SK-N-SH treated with all-trans-retinoic acid at 6 μM for 48 hours (cell line): ENCODE data around the gene PSPN.

ENCODE experiments used
- ATAC-seq: fragments of 200-7000 bp; cut with Tn5 transposase; 3 replicates; pipeline ENCODE4 v1.9.1; 2020; ENCODE audit warnings: mild to moderate bottlenecking, moderate library complexity
- ARNTL ChIP-seq: fragments of 450-650 bp; formaldehyde crosslinking; IDR thresholded peaks from 2 replicates; pipeline ENCODE4 v1.5.0; 2020; ENCODE audit warnings: low read depth, mild to moderate bottlenecking, moderate library complexity, borderline replicate concordance
- BACH2 ChIP-seq: fragments of 250-450 bp; sonication (Bioruptor Pico); IDR thresholded peaks from 2 replicates; pipeline ENCODE4 v1.9.0; 2021; ENCODE audit warnings: mild to moderate bottlenecking, borderline replicate concordance
- CSDC2 ChIP-seq: fragments of 250-450 bp; sonication (Bioruptor Pico); IDR thresholded peaks from 2 replicates; pipeline ENCODE4 v1.5.0; 2020; ENCODE audit warnings: mild to moderate bottlenecking, moderate library complexity
- ESRRG ChIP-seq: fragments of 250-450 bp; sonication (Bioruptor Pico); IDR thresholded peaks from 2 replicates; pipeline ENCODE4 v1.6.1; 2021; ENCODE audit warnings: mild to moderate bottlenecking
- GLIS3 ChIP-seq: fragments of 250-450 bp; sonication (Bioruptor Pico); IDR thresholded peaks from 2 replicates; pipeline ENCODE4 v1.5.0; 2020; ENCODE audit warnings: mild to moderate bottlenecking, moderate library complexity
- ISL1 ChIP-seq: fragments of 250-450 bp; sonication (Bioruptor Pico); IDR thresholded peaks from 2 replicates; pipeline ENCODE4 v2.1.2; 2022; ENCODE audit warnings: mild to moderate bottlenecking, moderate library complexity
- OSR1 ChIP-seq: fragments of 250-450 bp; sonication (Bioruptor Pico); IDR thresholded peaks from 2 replicates; pipeline ENCODE4 v1.8.0; 2022; ENCODE audit warnings: moderate library complexity, mild to moderate bottlenecking, inconsistent platforms
- PPARA ChIP-seq: fragments of 250-450 bp; sonication (Bioruptor Pico); IDR thresholded peaks from 2 replicates; pipeline ENCODE4 v1.5.0; 2020; ENCODE audit warnings: mild to moderate bottlenecking, borderline replicate concordance
- RARB ChIP-seq: fragments of 250-450 bp; sonication (Bioruptor Pico); IDR thresholded peaks from 2 replicates; pipeline ENCODE4 v1.8.0; 2021; ENCODE audit warnings: mild to moderate bottlenecking, moderate library complexity
- SNAI2 ChIP-seq: fragments of 250-450 bp; sonication (Bioruptor Pico); IDR thresholded peaks from 2 replicates; pipeline ENCODE4 v1.5.0; 2020; ENCODE audit warnings: mild to moderate bottlenecking, moderate library complexity
- TCF4 ChIP-seq: fragments of 250-450 bp; sonication (Bioruptor Pico); IDR thresholded peaks from 2 replicates; pipeline ENCODE4 v1.8.0; 2021; ENCODE audit warnings: mild to moderate bottlenecking, moderate library complexity, borderline replicate concordance
- TOX ChIP-seq: fragments of 250-450 bp; sonication (Bioruptor Pico); IDR thresholded peaks from 2 replicates; pipeline ENCODE4 v1.8.0; 2021; ENCODE audit warnings: mild to moderate bottlenecking, moderate library complexity, borderline replicate concordance
- ZC3H10 ChIP-seq: fragments of 250-450 bp; sonication (Bioruptor Pico); IDR thresholded peaks from 2 replicates; pipeline ENCODE4 v1.5.1; 2021; ENCODE audit warnings: mild to moderate bottlenecking, moderate library complexity
- ZFP3 ChIP-seq: fragments of 250-450 bp; sonication (Bioruptor Pico); IDR thresholded peaks from 2 replicates; pipeline ENCODE4 v1.5.0; 2020; ENCODE audit warnings: mild to moderate bottlenecking, moderate library complexity
- ZFP30 ChIP-seq: fragments of 450-650 bp; formaldehyde crosslinking; IDR thresholded peaks from 2 replicates; pipeline ENCODE4 v1.5.0; 2022; ENCODE audit warnings: mild to moderate bottlenecking, moderate library complexity
- ZNF565 ChIP-seq: fragments of 450-650 bp; formaldehyde crosslinking; conservative IDR thresholded peaks from 2 replicates; pipeline ENCODE4 v1.5.0; 2020; ENCODE audit warnings: low read depth, mild to moderate bottlenecking, moderate library complexity
- ZNF70 ChIP-seq: fragments of 450-650 bp; formaldehyde crosslinking; IDR thresholded peaks from 2 replicates; pipeline ENCODE4 v1.5.0; 2020; ENCODE audit warnings: mild to moderate bottlenecking, moderate library complexity
- ZNF8 ChIP-seq: fragments of 450-650 bp; formaldehyde crosslinking; IDR thresholded peaks from 2 replicates; pipeline ENCODE4 v1.5.0; 2020; ENCODE audit warnings: mild to moderate bottlenecking, moderate library complexity
- TF ChIP-seq, protein P1 (sequence below): fragments of 250-450 bp; sonication (Bioruptor Pico); IDR thresholded peaks from 2 replicates; pipeline ENCODE4 v1.5.1; 2020; ENCODE audit warnings: low read depth, mild to moderate bottlenecking, moderate library complexity
- TF ChIP-seq, protein P2 (sequence below): fragments of 250-450 bp; sonication (Bioruptor Pico); IDR thresholded peaks from 2 replicates; pipeline ENCODE4 v1.5.0; 2020; ENCODE audit warnings: mild to moderate bottlenecking, moderate library complexity
- TF ChIP-seq, protein P3 (sequence below): fragments of 250-450 bp; sonication (Bioruptor Pico); IDR thresholded peaks from 2 replicates; pipeline ENCODE4 v1.8.0; 2020; ENCODE audit warnings: mild to moderate bottlenecking, moderate library complexity, borderline replicate concordance
- TF ChIP-seq, protein P4 (sequence below): fragments of 250-450 bp; sonication (Bioruptor Pico); IDR thresholded peaks from 2 replicates; pipeline ENCODE4 v1.5.1; 2021; ENCODE audit warnings: mild to moderate bottlenecking, moderate library complexity

PSPN gene

DNA sequence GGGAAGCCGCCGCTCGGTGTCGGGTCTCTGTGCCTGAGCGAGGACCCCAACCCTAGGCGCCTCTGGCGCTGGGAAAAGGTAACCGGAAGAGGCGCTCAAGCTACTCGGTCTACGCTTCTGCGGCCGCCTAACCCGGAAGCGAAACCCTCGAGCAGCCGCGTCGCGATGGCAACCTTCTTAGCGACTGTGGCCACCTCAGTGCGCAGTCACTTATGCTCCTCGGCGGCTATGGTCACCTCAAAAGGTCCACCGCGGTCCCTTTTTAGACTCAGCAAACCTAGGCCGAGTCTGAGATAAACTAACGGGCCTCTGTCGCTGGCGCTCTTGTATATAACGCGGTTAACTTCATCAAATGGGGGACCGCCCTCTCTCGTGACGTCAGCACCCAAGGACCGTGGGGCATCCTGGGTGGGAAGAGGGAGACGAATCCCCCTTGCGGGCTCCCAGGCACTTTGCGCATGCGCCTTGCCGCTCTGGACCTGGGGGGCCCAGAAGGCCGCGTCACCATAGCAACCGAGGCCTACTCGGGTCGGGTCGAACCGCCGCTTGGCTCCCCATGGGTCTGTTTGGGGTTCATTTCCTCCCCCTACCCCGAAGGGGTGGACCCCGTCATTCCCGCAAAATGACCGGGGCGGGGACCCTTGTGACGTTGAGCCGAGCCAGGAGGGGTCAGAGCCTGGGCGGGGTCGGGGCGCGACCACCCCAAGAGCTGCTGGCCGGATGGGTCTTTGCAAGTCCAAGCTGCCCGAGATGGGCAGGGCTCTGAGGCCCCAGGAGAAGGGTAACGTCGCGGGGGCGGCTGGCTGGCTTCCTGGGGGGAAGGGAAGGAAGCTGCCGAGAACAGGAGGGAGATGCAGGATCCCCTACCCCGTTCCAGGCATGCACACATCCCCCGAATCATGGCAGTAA is 17.6 kb upstream of the PSPN start, which contains the start of gene GTF2F1:
Gene GTF2F1 (minus strand): TSS at position 91 of the 909 bp plus-strand sequence. CDS start 169 bp downstream, outside the sequence.
- no peak for TF ChIP-seq OSR1 (CRISPR knock-in tag)
- TF ChIP-seq ZC3H10 (CRISPR knock-in tag), result no peak
- TF ChIP-seq BACH2, result no peak
- no peak for TF ChIP-seq ZFP3 (CRISPR knock-in tag)
- no peak for TF ChIP-seq PPARA (CRISPR knock-in tag)
- TF ChIP-seq TOX (CRISPR knock-in tag), result no peak
- TF ChIP-seq ZNF8, result no peak
- no peak for TF ChIP-seq SNAI2 (CRISPR knock-in tag)
- no peak for TF ChIP-seq TCF4 (CRISPR knock-in tag)
- TF ChIP-seq, protein P1, sequence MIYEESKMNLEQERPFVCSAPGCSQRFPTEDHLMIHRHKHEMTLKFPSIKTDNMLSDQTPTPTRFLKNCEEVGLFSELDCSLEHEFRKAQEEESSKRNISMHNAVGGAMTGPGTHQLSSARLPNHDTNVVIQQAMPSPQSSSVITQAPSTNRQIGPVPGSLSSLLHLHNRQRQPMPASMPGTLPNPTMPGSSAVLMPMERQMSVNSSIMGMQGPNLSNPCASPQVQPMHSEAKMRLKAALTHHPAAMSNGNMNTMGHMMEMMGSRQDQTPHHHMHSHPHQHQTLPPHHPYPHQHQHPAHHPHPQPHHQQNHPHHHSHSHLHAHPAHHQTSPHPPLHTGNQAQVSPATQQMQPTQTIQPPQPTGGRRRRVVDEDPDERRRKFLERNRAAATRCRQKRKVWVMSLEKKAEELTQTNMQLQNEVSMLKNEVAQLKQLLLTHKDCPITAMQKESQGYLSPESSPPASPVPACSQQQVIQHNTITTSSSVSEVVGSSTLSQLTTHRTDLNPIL, result no peak
- TF ChIP-seq, protein P2, sequence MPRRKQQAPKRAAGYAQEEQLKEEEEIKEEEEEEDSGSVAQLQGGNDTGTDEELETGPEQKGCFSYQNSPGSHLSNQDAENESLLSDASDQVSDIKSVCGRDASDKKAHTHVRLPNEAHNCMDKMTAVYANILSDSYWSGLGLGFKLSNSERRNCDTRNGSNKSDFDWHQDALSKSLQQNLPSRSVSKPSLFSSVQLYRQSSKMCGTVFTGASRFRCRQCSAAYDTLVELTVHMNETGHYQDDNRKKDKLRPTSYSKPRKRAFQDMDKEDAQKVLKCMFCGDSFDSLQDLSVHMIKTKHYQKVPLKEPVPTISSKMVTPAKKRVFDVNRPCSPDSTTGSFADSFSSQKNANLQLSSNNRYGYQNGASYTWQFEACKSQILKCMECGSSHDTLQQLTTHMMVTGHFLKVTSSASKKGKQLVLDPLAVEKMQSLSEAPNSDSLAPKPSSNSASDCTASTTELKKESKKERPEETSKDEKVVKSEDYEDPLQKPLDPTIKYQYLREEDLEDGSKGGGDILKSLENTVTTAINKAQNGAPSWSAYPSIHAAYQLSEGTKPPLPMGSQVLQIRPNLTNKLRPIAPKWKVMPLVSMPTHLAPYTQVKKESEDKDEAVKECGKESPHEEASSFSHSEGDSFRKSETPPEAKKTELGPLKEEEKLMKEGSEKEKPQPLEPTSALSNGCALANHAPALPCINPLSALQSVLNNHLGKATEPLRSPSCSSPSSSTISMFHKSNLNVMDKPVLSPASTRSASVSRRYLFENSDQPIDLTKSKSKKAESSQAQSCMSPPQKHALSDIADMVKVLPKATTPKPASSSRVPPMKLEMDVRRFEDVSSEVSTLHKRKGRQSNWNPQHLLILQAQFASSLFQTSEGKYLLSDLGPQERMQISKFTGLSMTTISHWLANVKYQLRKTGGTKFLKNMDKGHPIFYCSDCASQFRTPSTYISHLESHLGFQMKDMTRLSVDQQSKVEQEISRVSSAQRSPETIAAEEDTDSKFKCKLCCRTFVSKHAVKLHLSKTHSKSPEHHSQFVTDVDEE (CRISPR knock-in tag), result 0 out of 2 replicates have a peak, but pooled peaks have one; percentile 11
- TF ChIP-seq ARNTL (CRISPR knock-in tag), result no peak
- TF ChIP-seq CSDC2 (CRISPR knock-in tag), result no peak
- TF ChIP-seq ISL1 (CRISPR knock-in tag), result no peak
- TF ChIP-seq RARB, result no peak
- TF ChIP-seq ZFP30, result no peak
- no peak for TF ChIP-seq ESRRG
- TF ChIP-seq ZNF70, result no peak
- TF ChIP-seq ZNF565 (CRISPR knock-in tag), result no peak
- no peak for TF ChIP-seq GLIS3 (CRISPR knock-in tag)
- TF ChIP-seq, protein P3, sequence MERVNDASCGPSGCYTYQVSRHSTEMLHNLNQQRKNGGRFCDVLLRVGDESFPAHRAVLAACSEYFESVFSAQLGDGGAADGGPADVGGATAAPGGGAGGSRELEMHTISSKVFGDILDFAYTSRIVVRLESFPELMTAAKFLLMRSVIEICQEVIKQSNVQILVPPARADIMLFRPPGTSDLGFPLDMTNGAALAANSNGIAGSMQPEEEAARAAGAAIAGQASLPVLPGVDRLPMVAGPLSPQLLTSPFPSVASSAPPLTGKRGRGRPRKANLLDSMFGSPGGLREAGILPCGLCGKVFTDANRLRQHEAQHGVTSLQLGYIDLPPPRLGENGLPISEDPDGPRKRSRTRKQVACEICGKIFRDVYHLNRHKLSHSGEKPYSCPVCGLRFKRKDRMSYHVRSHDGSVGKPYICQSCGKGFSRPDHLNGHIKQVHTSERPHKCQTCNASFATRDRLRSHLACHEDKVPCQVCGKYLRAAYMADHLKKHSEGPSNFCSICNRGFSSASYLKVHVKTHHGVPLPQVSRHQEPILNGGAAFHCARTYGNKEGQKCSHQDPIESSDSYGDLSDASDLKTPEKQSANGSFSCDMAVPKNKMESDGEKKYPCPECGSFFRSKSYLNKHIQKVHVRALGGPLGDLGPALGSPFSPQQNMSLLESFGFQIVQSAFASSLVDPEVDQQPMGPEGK (CRISPR knock-in tag), result peak; percentile 96
- TF ChIP-seq, protein P4, sequence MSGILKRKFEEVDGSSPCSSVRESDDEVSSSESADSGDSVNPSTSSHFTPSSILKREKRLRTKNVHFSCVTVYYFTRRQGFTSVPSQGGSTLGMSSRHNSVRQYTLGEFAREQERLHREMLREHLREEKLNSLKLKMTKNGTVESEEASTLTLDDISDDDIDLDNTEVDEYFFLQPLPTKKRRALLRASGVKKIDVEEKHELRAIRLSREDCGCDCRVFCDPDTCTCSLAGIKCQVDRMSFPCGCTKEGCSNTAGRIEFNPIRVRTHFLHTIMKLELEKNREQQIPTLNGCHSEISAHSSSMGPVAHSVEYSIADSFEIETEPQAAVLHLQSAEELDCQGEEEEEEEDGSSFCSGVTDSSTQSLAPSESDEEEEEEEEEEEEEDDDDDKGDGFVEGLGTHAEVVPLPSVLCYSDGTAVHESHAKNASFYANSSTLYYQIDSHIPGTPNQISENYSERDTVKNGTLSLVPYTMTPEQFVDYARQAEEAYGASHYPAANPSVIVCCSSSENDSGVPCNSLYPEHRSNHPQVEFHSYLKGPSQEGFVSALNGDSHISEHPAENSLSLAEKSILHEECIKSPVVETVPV (CRISPR knock-in tag), result 0 out of 2 replicates have a peak, but pooled peaks have one; percentile 7
- peak; percentile 92 for ATAC-seq

DNA sequence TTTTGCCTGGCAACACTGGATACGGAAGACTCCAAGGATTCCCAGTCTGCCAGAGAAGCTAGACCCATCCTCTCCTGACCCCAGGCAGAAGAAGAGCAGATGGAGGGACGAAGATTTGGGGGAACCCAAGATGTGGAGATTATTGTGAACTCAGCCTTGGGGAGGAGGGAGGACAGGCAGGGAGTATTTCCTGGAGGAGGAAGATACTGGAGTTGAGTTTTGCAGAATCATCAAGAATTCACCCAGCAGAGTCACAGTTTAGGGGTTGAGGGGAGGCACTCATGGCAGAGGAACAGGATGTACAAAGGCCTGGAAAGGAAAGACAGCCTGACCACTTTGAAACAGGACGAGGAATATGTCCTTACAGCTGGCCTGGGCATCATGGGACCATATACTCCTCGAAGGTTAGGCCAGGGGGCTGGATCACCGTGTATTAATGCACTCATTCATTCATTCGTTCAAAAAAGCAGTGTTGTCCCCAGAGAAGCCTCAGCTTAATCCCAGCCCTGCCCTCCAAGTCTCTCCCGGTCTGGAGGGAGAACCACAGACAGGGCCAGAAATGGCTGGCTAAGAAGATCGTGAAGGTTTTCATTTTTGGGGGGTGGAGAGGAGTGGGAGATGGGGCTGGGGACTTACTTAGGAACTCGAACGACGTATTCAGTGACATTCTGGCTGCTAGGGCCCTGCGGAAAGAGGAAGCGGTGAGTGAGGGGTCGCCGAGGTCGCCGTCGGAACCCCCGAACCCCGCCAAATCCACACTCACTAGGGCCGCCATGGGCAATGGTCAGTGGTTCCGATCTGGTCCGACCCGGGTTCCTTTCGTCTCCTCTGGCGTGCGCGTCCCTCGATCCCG is 16.7 kb upstream of the PSPN start:
- peak; percentile 28 for ATAC-seq
- TF ChIP-seq ISL1 (CRISPR knock-in tag) (no peak), TCF4 (CRISPR knock-in tag) (no peak), SNAI2 (CRISPR knock-in tag) (no peak), TOX (CRISPR knock-in tag) (no peak)
- TF ChIP-seq, protein P3 (CRISPR knock-in tag), result no peak
- TF ChIP-seq, all 23 proteins: peak for 0
